ENCODE measurements around the gene ZNF594. TPM values are rescaled to one million over a fixed set of nuclear protein-coding genes. Genes with fewer than 3 reads are reported as not detected.

Gene ZNF594
- total and polyA plus RNA-seq, 2 of the 13 experiments (the other 11 are each of a cell fraction or from before 2014, with no cell fraction given), result 2.9 to 9.6 TPM

- 0 out of 2 replicates have a peak, but pooled peaks have one; percentile 14 for TF ChIP-seq HNF4G (IDR thresholded peaks at IDR 0.05; ENCODE audit: borderline replicate concordance, low read depth, low read length)
- TF ChIP-seq HNF4G (CRISPR knock-in tag; IDR thresholded peaks at IDR 0.05; ENCODE audit: borderline replicate concordance, low read depth), result no peak
- peak; percentile 12; the same call in 1 of the 2 replicates for TF ChIP-seq HNF4A (CRISPR knock-in tag; IDR thresholded peaks at IDR 0.05)
- no peak for TF ChIP-seq SP140L (CRISPR knock-in tag; IDR thresholded peaks at IDR 0.05; ENCODE audit: borderline replicate concordance)
- TF ChIP-seq ZBTB40 (IDR thresholded peaks at IDR 0.05), result no peak
- no peak for TF ChIP-seq ZBTB40 (CRISPR knock-in tag; IDR thresholded peaks at IDR 0.05)
- TF ChIP-seq RELA (CRISPR knock-in tag; IDR thresholded peaks at IDR 0.05), result no peak
- no peak for TF ChIP-seq ZFYVE20 (CRISPR knock-in tag; IDR thresholded peaks at IDR 0.05; ENCODE audit: borderline replicate concordance, low read depth)
- TF ChIP-seq TRIM24 (CRISPR knock-in tag; IDR thresholded peaks at IDR 0.05), result no peak
- peak; percentile 10; the same call in 1 of the 2 replicates for TF ChIP-seq ZNF687 (CRISPR knock-in tag; IDR thresholded peaks at IDR 0.05)
- TF ChIP-seq HIC2 (CRISPR knock-in tag; IDR thresholded peaks at IDR 0.05; ENCODE audit: low read depth), result no peak
- TF ChIP-seq ZKSCAN5 (CRISPR knock-in tag; IDR thresholded peaks at IDR 0.05), result no peak
Observed at GRCh38 chr17:5135726-5136579, 55.7 kb downstream of the ZNF594 start (continued).
